Measurements from ENCODE around the gene NFYC. TPM values are rescaled to one million over a fixed set of nuclear protein-coding genes. Genes with fewer than 3 reads are reported as not detected.

Gene NFYC
- total RNA-seq, 1 experiment from 2014 or later = 46.5 TPM

DNA sequence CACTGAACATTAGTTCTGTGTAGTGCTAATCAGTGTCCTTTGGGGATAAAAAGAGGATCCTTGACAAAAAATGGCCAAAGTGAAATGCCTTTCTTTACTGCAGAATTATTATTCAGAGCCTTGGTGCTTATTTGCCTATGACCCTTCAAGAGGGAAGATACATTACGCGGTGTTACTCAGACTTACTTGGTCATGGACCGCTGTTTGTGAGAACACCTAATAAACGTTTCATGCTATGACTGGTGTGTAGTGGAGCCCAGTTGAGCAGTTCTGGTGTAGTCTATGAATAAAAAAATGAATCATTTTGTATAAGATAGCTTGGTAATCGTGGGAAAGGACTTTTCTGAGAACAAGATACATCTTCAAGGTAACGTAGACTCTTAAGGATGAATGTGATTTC is 8.3 kb downstream of the NFYC start:
- TF ChIP-seq ETV6 (CRISPR knock-in tag; IDR thresholded peaks at IDR 0.05) (no peak), E2F1 (CRISPR knock-in tag; IDR thresholded peaks at IDR 0.05) (no peak), PRRX2 (CRISPR knock-in tag; IDR thresholded peaks at IDR 0.05) (no peak), CTCF (IDR thresholded peaks at IDR 0.05) (no peak), FOXP1 (CRISPR knock-in tag; IDR thresholded peaks at IDR 0.05; ENCODE audit: borderline replicate concordance) (no peak), SP1 (CRISPR knock-in tag; conservative IDR thresholded peaks at IDR 0.05) (no peak), ZNF138 (CRISPR knock-in tag; conservative IDR thresholded peaks at IDR 0.05) (no peak), NR3C1 (CRISPR knock-in tag; conservative IDR thresholded peaks at IDR 0.05; ENCODE audit: low read depth) (no peak), NFYB (CRISPR knock-in tag; conservative IDR thresholded peaks at IDR 0.05; ENCODE audit: low read depth) (no peak), STAT6 (CRISPR knock-in tag; conservative IDR thresholded peaks at IDR 0.05; ENCODE audit: low read depth) (no peak), NFATC4 (CRISPR knock-in tag; IDR thresholded peaks at IDR 0.05) (no peak), RELA (CRISPR knock-in tag; IDR thresholded peaks at IDR 0.05; ENCODE audit: borderline replicate concordance) (no peak), EMX1 (CRISPR knock-in tag; IDR thresholded peaks at IDR 0.05) (no peak), JAZF1 (CRISPR knock-in tag; IDR thresholded peaks at IDR 0.05) (no peak), MLX (CRISPR knock-in tag; IDR thresholded peaks at IDR 0.05) (no peak)
- TF ChIP-seq, protein P1, sequence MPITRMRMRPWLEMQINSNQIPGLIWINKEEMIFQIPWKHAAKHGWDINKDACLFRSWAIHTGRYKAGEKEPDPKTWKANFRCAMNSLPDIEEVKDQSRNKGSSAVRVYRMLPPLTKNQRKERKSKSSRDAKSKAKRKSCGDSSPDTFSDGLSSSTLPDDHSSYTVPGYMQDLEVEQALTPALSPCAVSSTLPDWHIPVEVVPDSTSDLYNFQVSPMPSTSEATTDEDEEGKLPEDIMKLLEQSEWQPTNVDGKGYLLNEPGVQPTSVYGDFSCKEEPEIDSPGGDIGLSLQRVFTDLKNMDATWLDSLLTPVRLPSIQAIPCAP (CRISPR knock-in tag; IDR thresholded peaks at IDR 0.05) = no peak
- TF ChIP-seq, protein P2, sequence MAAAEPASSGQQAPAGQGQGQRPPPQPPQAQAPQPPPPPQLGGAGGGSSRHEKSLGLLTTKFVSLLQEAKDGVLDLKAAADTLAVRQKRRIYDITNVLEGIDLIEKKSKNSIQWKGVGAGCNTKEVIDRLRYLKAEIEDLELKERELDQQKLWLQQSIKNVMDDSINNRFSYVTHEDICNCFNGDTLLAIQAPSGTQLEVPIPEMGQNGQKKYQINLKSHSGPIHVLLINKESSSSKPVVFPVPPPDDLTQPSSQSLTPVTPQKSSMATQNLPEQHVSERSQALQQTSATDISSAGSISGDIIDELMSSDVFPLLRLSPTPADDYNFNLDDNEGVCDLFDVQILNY (CRISPR knock-in tag; IDR thresholded peaks at IDR 0.05) = no peak
- TF ChIP-seq, protein P3, sequence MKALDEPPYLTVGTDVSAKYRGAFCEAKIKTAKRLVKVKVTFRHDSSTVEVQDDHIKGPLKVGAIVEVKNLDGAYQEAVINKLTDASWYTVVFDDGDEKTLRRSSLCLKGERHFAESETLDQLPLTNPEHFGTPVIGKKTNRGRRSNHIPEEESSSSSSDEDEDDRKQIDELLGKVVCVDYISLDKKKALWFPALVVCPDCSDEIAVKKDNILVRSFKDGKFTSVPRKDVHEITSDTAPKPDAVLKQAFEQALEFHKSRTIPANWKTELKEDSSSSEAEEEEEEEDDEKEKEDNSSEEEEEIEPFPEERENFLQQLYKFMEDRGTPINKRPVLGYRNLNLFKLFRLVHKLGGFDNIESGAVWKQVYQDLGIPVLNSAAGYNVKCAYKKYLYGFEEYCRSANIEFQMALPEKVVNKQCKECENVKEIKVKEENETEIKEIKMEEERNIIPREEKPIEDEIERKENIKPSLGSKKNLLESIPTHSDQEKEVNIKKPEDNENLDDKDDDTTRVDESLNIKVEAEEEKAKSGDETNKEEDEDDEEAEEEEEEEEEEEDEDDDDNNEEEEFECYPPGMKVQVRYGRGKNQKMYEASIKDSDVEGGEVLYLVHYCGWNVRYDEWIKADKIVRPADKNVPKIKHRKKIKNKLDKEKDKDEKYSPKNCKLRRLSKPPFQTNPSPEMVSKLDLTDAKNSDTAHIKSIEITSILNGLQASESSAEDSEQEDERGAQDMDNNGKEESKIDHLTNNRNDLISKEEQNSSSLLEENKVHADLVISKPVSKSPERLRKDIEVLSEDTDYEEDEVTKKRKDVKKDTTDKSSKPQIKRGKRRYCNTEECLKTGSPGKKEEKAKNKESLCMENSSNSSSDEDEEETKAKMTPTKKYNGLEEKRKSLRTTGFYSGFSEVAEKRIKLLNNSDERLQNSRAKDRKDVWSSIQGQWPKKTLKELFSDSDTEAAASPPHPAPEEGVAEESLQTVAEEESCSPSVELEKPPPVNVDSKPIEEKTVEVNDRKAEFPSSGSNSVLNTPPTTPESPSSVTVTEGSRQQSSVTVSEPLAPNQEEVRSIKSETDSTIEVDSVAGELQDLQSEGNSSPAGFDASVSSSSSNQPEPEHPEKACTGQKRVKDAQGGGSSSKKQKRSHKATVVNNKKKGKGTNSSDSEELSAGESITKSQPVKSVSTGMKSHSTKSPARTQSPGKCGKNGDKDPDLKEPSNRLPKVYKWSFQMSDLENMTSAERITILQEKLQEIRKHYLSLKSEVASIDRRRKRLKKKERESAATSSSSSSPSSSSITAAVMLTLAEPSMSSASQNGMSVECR (CRISPR knock-in tag; IDR thresholded peaks at IDR 0.05; ENCODE audit: borderline replicate concordance) = no peak
- ATAC-seq (no peak), DNase-seq (ENCODE audit: low spot score) (no peak)
- POLR2A ChIA-PET = interaction anchor here (1.1 to 5.8 kb wide), 2 partner anchors 8 to 9 kb away, joined by 4 to 29 read pairs; partner anchors contain the start of gene NFYC
- H3K27me3 Mint-ChIP-seq (ENCODE audit: low read depth) = no peaks in the 10 kb centered on the region
- no peaks in the 10 kb centered on the region for H3K36me3 Mint-ChIP-seq
- H3K4me3 Mint-ChIP-seq = no peak overlapping the region
- H3K4me1 Mint-ChIP-seq = peaks cover 45% of the 10 kb centered on the region
- no peak overlapping the region for H3K27ac Mint-ChIP-seq
- CTCF ChIA-PET = interaction anchor here (1.5 kb wide), 1 partner anchor 8 kb away, joined by 4 read pairs; the partner anchor contains the start of gene NFYC
- H3K9me3 Mint-ChIP-seq = no peaks in the 10 kb centered on the region
